Upper lobe of left lung (tissue), 4 donors: ENCODE results near the gene PPM1M.

Experiments
- CTCF ChIP-seq, 6 experiments: fragments of 450-650 bp in 4 of 6; fragments of 200-600 bp in 2 of 6; sonication (generic) in 2 of 6; IDR thresholded peaks; one replicate each; pipeline ENCODE4 v1.5.1; 2016 to 2019; ENCODE audit warnings: antibody characterized with exemption in 6 of 6
- POLR2A ChIP-seq, 4 donors: fragments of 450-650 bp; IDR thresholded peaks; one replicate each; pipeline ENCODE4 v1.5.1; 2016 to 2017; ENCODE audit warnings: antibody characterized with exemption in 4 of 4, mild to moderate bottlenecking in 2 of 4
- POLR2AphosphoS5 ChIP-seq, 2 donors: sonication (generic); formaldehyde crosslinking; IDR thresholded peaks; one replicate each; pipeline ENCODE4 v1.5.1; 2017; ENCODE audit warnings: antibody characterized with exemption in 2 of 2

GRCh38 chr3:52256622-52257021, 11.1 kb downstream of the PPM1M start:
- TF ChIP-seq POLR2A (IDR thresholded peaks at IDR 0.05) = no peak
- TF ChIP-seq CTCF (IDR thresholded peaks at IDR 0.05) = no peak
- TF ChIP-seq POLR2AphosphoS5 (IDR thresholded peaks at IDR 0.05) = no peak
